ENCODE data around the gene KRT13. TPM values are rescaled to one million over a fixed set of nuclear protein-coding genes. Genes with fewer than 3 reads are reported as not detected.

KRT13 gene
- total RNA-seq, 4 donors from 2014 or later: 20.7 to 1,501 (median 80.1) TPM

DNA sequence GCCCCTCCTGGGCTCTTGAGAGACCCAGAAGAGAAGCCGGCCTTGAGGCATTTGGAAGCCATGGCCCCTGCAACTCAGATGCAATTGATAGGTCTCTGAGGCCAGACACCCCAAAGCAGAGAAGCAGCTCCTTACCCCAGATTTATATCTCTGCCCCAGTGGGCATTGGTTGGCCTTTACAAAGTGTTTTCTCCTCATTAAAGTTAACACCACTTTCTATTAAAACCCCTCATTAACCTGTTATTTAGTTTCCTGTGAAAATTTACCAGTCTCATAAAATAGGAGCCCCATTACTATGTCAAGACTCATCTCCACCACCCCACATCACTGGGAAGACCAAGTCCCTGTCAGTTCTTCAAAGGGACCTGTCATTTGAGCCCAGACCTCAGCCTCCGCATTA, 24.4 kb downstream of the KRT13 start, which contains the start of gene KRT35:
Gene KRT35 (minus strand): TSS at position 116 of the 400 bp plus-strand sequence. CDS start 54 bp downstream, at position 62.
- Histone ChIP-seq H3K4me1 (no peaks in the 10 kb centered on the region), H3K36me3 (no peaks in the 10 kb centered on the region), H3K4me3 (no peak within 1 kb of the TSS), H3K27ac (no peak within 1 kb of the TSS), H3K27me3 (no peaks in the 10 kb centered on the region), H3K9me3 (no peaks in the 10 kb centered on the region)
- TF ChIP-seq POLR2AphosphoS5 (IDR thresholded peaks at IDR 0.05) (no peak), POLR2A (IDR thresholded peaks at IDR 0.05) (no peak), CTCF (IDR thresholded peaks at IDR 0.05) (no peak), EP300 (IDR thresholded peaks at IDR 0.05) (no peak)
- 71 to 100% methylated on average over 1 of the region's 2 CpGs for WGBS, 2 donors (ENCODE audit: low coverage in 1 of 2)
- no peak for ATAC-seq

GRCh38 chr17:41480581-41480980, 24.8 kb downstream of the KRT13 start:
- Histone ChIP-seq H3K9me3 (no peaks in the 10 kb centered on the region), H3K36me3 (no peaks in the 10 kb centered on the region), H3K4me1 (no peaks in the 10 kb centered on the region), H3K4me3 (no peak overlapping the region), H3K27ac (no peak overlapping the region), H3K27me3 (no peaks in the 10 kb centered on the region)
- WGBS, 2 donors (ENCODE audit: low coverage in 1 of 2): 100% methylated on average over 5 of the region's 10 CpGs; no CpG with 5 or more reads in 1 of the 2 donors
- ATAC-seq: no peak
- no peak for TF ChIP-seq CTCF (IDR thresholded peaks at IDR 0.05)
- TF ChIP-seq EP300 (IDR thresholded peaks at IDR 0.05): no peak
- TF ChIP-seq POLR2A (IDR thresholded peaks at IDR 0.05): no peak
- TF ChIP-seq POLR2AphosphoS5 (IDR thresholded peaks at IDR 0.05): no peak

- Histone ChIP-seq H3K27me3 (no peaks in the 10 kb centered on the region), H3K36me3 (no peaks in the 10 kb centered on the region), H3K27ac (no peak overlapping the region), H3K4me3 (no peak overlapping the region), H3K4me1 (no peaks in the 10 kb centered on the region), H3K9me3 (no peaks in the 10 kb centered on the region)
- no peak for ATAC-seq
- WGBS, 2 donors (ENCODE audit: low coverage in 1 of 2): 71 to 100% methylated on average over 1 of the region's 2 CpGs
- TF ChIP-seq POLR2AphosphoS5 (IDR thresholded peaks at IDR 0.05) (no peak), POLR2A (IDR thresholded peaks at IDR 0.05) (no peak)
Measured at GRCh38 chr17:41480136-41480535, 25.3 kb downstream of the KRT13 start.

GRCh38 chr17:41478237-41478636, 27.2 kb downstream of the KRT13 start:
- no peaks in the 10 kb centered on the region for H3K4me1 ChIP-seq
- no peak overlapping the region for H3K27ac ChIP-seq
- WGBS, 2 donors (ENCODE audit: low coverage in 1 of 2): 33% methylated on average over 1 of the region's 8 CpGs; no CpG with 5 or more reads in 1 of the 2 donors
- no peaks in the 10 kb centered on the region for H3K36me3 ChIP-seq
- H3K4me3 ChIP-seq: no peak overlapping the region
- TF ChIP-seq CTCF (IDR thresholded peaks at IDR 0.05) (no peak), POLR2A (IDR thresholded peaks at IDR 0.05) (no peak), EP300 (IDR thresholded peaks at IDR 0.05) (no peak), POLR2AphosphoS5 (IDR thresholded peaks at IDR 0.05) (no peak)
- no peak for ATAC-seq
- no peaks in the 10 kb centered on the region for H3K27me3 ChIP-seq
- no peaks in the 10 kb centered on the region for H3K9me3 ChIP-seq

DNA sequence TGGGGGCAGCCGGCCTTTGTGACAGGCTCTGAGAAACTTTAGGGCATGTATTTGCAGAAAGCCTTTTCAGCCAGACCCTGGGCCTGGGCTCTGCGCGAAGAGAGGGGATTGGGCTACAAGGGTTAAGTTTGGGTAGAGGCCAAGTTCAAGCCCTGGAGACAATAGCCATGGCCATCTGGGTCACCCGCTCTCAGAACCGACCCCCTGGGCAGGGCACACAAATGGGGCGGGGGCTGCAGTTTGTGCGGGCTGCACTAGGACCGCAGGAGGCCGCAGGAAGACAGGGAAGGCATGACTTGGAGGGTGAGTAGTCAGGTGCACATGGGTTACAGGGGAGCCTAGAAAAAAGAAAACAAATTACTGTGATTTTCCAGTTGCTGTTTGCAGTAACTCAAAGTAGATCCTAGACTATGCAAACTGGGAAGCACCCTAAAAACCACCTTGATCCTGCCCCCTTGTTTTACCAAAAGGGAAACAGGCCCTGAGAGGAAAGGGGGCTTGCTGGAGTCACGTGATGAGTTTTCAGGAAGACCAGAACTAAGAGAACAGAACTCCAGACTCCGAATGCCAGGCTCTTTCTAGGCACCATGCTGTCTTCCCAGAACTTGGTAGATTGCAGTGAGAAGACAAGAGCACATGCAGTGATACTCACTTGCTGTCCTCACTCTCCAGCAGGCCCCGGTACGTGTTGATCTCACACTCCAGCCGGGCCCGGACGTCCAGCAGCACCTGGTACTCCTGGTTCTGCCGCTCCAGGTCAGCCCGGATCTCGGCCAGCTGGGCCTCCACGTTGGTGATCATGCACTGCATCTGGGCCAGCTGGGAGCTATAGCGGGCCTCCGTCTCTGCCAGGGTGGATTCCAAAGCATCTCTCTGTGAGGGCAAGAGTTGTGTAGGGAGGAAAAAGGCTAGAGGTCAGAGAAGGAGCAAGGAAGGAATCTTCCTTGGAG, 28.3 kb downstream of the KRT13 start:
- Histone ChIP-seq H3K36me3 (no peaks in the 10 kb centered on the region), H3K27ac (no peak overlapping the region), H3K4me1 (no peaks in the 10 kb centered on the region), H3K4me3 (no peak overlapping the region), H3K9me3 (no peaks in the 10 kb centered on the region), H3K27me3 (no peaks in the 10 kb centered on the region)
- no peak for TF ChIP-seq CTCF (IDR thresholded peaks at IDR 0.05)
- no peak for TF ChIP-seq POLR2AphosphoS5 (IDR thresholded peaks at IDR 0.05)
- TF ChIP-seq POLR2A (IDR thresholded peaks at IDR 0.05): no peak
- no peak for TF ChIP-seq EP300 (IDR thresholded peaks at IDR 0.05)
- ATAC-seq: no peak
- WGBS, 2 donors (ENCODE audit: low coverage in 1 of 2): 90 to 100% methylated on average over 1 to 14 of the region's 22 CpGs

Data from gastroesophageal sphincter (tissue), 4 donors.